Type B pancreatic cell (in vitro differentiated cells): ENCODE results near the gene ITM2C. TPM values are rescaled to one million over a fixed set of nuclear protein-coding genes. Genes with fewer than 3 reads are reported as not detected.

Experiments
- DNase-seq: peaks from one replicate; pipeline ENCODE4 v3.0.0; 2021; ENCODE audit warnings: mixed read lengths; ENCODE audit not compliant: unreplicated experiment; ENCODE audit errors: extremely low spot score
- H3K27ac Mint-ChIP-seq: 2 replicates; pipeline ENCODE4 v1.8.0; 2021; ENCODE audit warnings: mild to moderate bottlenecking, mixed read lengths
- H3K27me3 Mint-ChIP-seq: 2 replicates; pipeline ENCODE4 v1.8.0; 2021; ENCODE audit warnings: mixed read lengths
- H3K36me3 Mint-ChIP-seq: 2 replicates; pipeline ENCODE4 v1.8.0; 2021; ENCODE audit warnings: mixed read lengths
- H3K4me1 Mint-ChIP-seq: one replicate; pipeline ENCODE4 v1.8.0; 2021; ENCODE audit warnings: mixed read lengths; ENCODE audit not compliant: unreplicated experiment
- H3K4me3 Mint-ChIP-seq: 2 replicates; pipeline ENCODE4 v1.8.0; 2021; ENCODE audit warnings: mild to moderate bottlenecking, mixed read lengths
- H3K9me3 Mint-ChIP-seq: 2 replicates; pipeline ENCODE4 v1.8.0; 2021; ENCODE audit warnings: mixed read lengths
- total RNA-seq: library from RNA; stranded (reverse); gene quantifications from 2 replicates; pipeline ENCODE4 v1.2.1, GENCODE V29; 2021; ENCODE audit warnings: low replicate concordance
- TF ChIP-seq, protein P1 (sequence below): fragments of 200-600 bp; sonication (generic); conservative IDR thresholded peaks from 2 replicates; pipeline ENCODE4 v1.5.0; 2021; ENCODE audit warnings: antibody characterized with exemption, mild to moderate bottlenecking

ITM2C gene
- total RNA-seq, 1 donor from 2014 or later = 285 TPM

DNA sequence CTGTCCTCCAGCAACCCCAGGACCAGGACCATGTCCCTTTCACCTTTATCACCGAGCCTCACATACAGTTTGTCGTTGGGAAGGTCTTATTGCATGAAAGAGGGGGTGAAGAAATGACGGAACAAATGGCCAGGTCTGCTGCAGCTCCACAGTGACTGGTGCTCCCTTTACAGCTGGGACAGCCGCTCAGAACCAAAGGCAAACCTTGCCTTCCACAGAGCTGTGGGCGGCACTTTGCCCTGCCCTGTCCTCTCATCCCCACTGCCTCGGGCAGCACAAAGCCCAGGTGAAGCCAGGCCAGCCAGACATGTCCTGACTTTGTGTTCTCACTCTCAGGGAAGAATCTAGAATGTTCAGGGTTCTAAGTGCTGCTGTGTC lies 59.3 kb downstream of the ITM2C start:
- H3K9me3 Mint-ChIP-seq = no peaks in the 10 kb centered on the region
- no peaks in the 10 kb centered on the region for H3K4me1 Mint-ChIP-seq
- DNase-seq = no peak
- H3K36me3 Mint-ChIP-seq = no peaks in the 10 kb centered on the region
- TF ChIP-seq, protein P1, sequence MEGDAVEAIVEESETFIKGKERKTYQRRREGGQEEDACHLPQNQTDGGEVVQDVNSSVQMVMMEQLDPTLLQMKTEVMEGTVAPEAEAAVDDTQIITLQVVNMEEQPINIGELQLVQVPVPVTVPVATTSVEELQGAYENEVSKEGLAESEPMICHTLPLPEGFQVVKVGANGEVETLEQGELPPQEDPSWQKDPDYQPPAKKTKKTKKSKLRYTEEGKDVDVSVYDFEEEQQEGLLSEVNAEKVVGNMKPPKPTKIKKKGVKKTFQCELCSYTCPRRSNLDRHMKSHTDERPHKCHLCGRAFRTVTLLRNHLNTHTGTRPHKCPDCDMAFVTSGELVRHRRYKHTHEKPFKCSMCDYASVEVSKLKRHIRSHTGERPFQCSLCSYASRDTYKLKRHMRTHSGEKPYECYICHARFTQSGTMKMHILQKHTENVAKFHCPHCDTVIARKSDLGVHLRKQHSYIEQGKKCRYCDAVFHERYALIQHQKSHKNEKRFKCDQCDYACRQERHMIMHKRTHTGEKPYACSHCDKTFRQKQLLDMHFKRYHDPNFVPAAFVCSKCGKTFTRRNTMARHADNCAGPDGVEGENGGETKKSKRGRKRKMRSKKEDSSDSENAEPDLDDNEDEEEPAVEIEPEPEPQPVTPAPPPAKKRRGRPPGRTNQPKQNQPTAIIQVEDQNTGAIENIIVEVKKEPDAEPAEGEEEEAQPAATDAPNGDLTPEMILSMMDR = no peak
- H3K4me3 Mint-ChIP-seq = no peak overlapping the region
- H3K27me3 Mint-ChIP-seq = peaks cover 4% of the 10 kb centered on the region
- no peak overlapping the region for H3K27ac Mint-ChIP-seq

DNA sequence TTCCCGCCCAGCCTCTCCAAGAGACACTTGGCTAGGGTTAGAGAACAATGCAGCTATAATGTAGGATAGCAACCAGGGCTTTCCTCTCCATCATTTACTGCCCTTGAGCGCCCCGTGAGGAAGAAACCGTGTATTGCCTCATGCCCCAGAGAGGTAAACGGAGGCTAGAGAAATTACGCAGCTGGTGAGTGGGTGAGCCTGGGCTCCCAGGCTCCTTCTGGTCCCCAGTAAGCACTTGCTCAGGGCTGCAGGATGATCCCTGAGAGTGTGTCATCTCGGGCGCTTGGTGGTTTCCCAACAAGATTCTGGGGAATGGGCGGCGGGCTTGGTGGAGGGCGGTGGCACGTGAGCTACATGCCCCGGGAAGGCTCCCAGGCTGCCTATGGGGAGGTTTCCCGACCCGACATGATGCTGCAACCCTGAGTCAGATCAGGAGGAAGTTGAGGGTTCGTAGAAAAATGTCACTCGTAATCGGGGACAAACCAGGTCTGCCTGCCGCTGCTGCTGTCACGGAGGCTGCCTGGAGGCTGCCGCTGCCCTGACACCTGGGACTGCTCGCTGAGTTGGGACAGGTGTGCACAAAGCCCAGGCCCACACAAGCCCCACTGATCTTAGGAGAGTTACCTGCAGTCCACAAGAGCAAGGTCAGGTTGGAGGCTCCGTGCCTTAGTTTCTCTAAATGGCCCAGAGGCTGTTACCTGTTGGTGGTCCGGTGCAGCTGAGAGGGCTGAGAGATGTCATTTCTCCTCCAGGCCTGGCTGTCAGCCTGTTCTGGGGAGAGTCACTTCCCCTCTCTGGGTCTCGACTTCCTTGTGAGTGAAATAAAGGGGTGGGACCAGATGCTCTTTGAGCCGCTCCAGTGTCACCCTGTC lies 60.0 kb downstream of the ITM2C start, which contains the start of gene GPR55:
Gene GPR55 (minus strand): TSS at position 773 of the 872 bp plus-strand sequence. CDS start 14,280 bp downstream, outside the sequence.
- Mint-ChIP-seq H3K27me3 (peaks cover 4% of the 10 kb centered on the region), H3K9me3 (no peaks in the 10 kb centered on the region), H3K27ac (no peak within 1 kb of the TSS), H3K4me3 (no peak within 1 kb of the TSS), H3K36me3 (no peaks in the 10 kb centered on the region), H3K4me1 (no peaks in the 10 kb centered on the region)
- DNase-seq = no peak
- TF ChIP-seq, protein P1 = peak; percentile 49

DNA sequence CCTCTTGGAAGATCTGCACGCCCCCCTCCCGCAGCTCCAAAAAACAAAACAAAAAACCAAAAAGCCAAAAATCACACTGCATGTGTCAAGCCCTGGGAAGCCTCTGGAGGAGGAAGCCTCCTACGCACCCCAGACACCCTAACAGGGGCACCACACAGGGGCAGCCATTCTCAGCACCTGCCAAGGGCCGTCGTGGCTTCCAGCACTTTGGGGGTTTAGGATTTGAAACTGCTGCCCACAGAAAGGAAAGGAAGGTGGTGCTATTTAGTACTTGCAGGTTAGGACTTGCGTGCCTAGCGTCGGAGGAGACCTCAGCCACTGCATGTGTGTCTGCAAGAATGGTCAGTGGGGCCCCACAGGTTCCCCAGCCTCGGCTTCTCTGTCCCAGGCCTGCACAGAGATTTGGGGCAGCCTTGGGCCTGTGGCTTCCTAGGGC lies 60.7 kb downstream of the ITM2C start:
- Mint-ChIP-seq H3K9me3 (no peaks in the 10 kb centered on the region), H3K4me1 (no peaks in the 10 kb centered on the region), H3K27me3 (peaks cover 4% of the 10 kb centered on the region), H3K36me3 (no peaks in the 10 kb centered on the region), H3K4me3 (no peak overlapping the region), H3K27ac (no peak overlapping the region)
- TF ChIP-seq, protein P1 = no peak
- DNase-seq = no peak

DNA sequence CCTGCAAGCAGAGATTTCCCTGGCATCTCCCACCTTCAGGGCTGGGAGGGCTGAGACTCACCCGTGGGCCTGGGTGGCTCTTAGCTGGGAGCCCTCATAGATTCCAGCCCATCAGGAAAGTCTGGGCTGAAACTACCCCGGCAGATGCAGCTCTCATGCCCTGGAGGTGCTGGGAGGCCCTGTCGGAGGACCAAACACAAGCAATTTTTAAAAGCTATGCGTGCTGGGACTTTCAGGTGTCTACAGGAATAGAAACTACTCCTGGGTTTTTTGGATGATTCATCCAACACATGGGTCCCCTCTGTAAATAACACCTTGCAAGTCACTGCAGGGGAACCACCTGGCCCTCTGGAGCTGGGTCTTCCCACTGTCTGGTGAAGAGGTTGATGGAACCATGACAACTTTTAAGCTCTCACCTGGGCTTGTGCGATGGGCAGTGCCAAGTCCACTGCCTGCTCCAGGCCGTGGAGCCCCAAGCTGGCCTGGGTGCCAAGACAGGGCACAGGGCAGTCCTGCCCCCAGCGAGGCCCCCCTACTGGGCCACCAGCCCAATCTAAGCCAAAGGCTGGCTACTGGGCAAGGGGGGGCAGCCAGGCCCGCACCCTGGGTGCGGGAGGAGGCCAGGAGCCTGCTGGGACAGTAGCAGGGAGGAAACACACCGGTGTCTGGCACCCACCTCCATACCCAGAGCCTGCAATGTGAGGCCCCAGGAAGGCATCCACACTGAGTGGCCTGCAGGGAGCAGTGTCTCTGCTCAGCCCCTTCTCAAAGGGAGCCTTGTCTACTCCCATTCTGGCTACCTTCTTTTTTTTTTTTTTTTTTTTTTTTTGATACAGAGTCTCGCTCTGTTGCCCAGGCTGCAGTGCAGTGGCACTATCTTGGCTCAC lies 61.4 kb downstream of the ITM2C start:
- TF ChIP-seq, protein P1 = peak; percentile 29
- H3K27ac Mint-ChIP-seq = no peak overlapping the region
- no peaks in the 10 kb centered on the region for H3K9me3 Mint-ChIP-seq
- DNase-seq = no peak
- no peak overlapping the region for H3K4me3 Mint-ChIP-seq
- H3K36me3 Mint-ChIP-seq = no peaks in the 10 kb centered on the region
- peaks cover 4% of the 10 kb centered on the region for H3K27me3 Mint-ChIP-seq
- H3K4me1 Mint-ChIP-seq = no peaks in the 10 kb centered on the region

DNA sequence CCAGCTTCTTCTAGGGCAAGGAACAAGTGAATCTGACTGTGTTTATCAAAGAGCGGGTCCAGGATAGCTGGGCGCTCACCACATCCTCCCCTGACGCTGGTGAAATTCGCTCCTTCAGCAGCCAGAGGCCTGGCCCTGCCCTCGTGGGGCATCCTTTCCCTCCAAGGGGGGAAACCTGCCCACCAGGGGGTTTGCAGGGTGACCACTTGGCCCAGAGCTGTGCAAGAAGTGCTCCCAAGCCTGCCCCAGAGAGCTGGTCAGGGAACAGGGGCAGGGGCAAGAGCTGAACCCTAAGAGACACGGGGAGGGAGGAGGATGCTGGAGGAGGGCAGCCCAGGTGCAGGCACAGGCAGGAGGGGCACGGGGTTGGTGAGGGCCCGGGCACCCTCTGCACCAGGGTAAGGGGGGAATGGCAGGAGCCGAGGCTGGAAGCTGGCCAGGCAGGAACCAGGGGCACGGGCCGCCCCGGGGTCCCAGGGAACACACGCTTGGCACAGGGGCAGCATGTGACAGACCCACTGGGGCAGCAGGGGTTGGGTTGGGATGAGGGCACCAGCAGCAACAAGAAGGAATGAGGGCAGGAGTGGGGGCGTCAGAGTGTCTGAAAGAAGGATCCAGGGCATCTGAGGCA lies 63.1 kb downstream of the ITM2C start:
- TF ChIP-seq, protein P1 = no peak
- no peak overlapping the region for H3K4me3 Mint-ChIP-seq
- peaks cover 10% of the 10 kb centered on the region for H3K4me1 Mint-ChIP-seq
- H3K27ac Mint-ChIP-seq = no peak overlapping the region
- peaks cover 5% of the 10 kb centered on the region for H3K27me3 Mint-ChIP-seq
- no peaks in the 10 kb centered on the region for H3K36me3 Mint-ChIP-seq
- no peak for DNase-seq
- H3K9me3 Mint-ChIP-seq = no peaks in the 10 kb centered on the region

Other genes starting within 250 kb of the ITM2C start
- gene CAB39, start 152.1 kb upstream of the ITM2C start, total RNA-seq = 49.2 and 66.9 TPM in 2 replicates
- 0.24 TPM in 1 of 2 replicates, not detected in the other for gene GPR55, start 60.3 kb downstream of the ITM2C start, total RNA-seq
- not detected in 2 replicates for gene SPATA3, start 131.2 kb downstream of the ITM2C start, total RNA-seq
- gene C2orf72, start 172.6 kb downstream of the ITM2C start, total RNA-seq = 9.9 and 16.7 TPM in 2 replicates
- gene PSMD1, start 191.9 kb downstream of the ITM2C start, total RNA-seq = 85.5 and 91.6 TPM in 2 replicates